Astrocyte (in vitro differentiated cells and primary cell): ENCODE results near the gene OR6C65. TPM values are rescaled to one million over a fixed set of nuclear protein-coding genes. Genes with fewer than 3 reads are reported as not detected.
"Not testable (repeated sequence)": the region's sequence is repeated elsewhere in the genome, so short reads cannot be mapped to it uniquely, and the experiment has no call there.

Experiments used
- DNase-seq: peaks from one replicate; pipeline ENCODE4 v3.0.0-alpha.2; 2010; ENCODE audit warnings: low read depth
- FAIRE-seq: peaks from 2 replicates; lab custom pipeline; 2011; peaks lifted over from hg19 to GRCh38; lab: Jason Lieb, UNC
- H2AFZ ChIP-seq: 2 replicates; pipeline ENCODE4 v1.6.0; 2012; ENCODE audit warnings: low read depth, low read length, inconsistent platforms
- H3K27ac ChIP-seq: 2 replicates; pipeline ENCODE4 v1.5.1; 2011; ENCODE audit warnings: low read depth, low read length, inconsistent platforms
- H3K27me3 ChIP-seq: 2 replicates; pipeline ENCODE4 v1.6.0; 2011; ENCODE audit warnings: low read length, inconsistent platforms; ENCODE audit not compliant: insufficient read depth
- H3K36me3 ChIP-seq: 2 replicates; pipeline ENCODE4 v1.5.1; 2011; ENCODE audit warnings: low read length, inconsistent platforms; ENCODE audit not compliant: insufficient read depth
- H3K4me1 ChIP-seq: 2 replicates; pipeline ENCODE4 v1.5.1; 2011; ENCODE audit warnings: low read length, inconsistent platforms; ENCODE audit not compliant: insufficient read depth
- H3K4me2 ChIP-seq: 2 replicates; pipeline ENCODE4 v1.6.0; 2012; ENCODE audit warnings: low read length, inconsistent platforms
- H3K4me3 ChIP-seq: 2 replicates; pipeline ENCODE4 v1.5.1; 2011; ENCODE audit warnings: low read depth, mild to moderate bottlenecking, low read length, inconsistent platforms; ENCODE audit not compliant: insufficient read depth
- H3K79me2 ChIP-seq: 2 replicates; pipeline ENCODE4 v1.6.0; 2012; ENCODE audit warnings: mild to moderate bottlenecking, low read length, inconsistent platforms; ENCODE audit not compliant: insufficient read depth
- H3K9ac ChIP-seq: 2 replicates; pipeline ENCODE4 v1.6.0; 2012; ENCODE audit warnings: mild to moderate bottlenecking, low read length, inconsistent platforms
- H3K9me3 ChIP-seq: 2 replicates; pipeline ENCODE4 v1.5.1; 2012; ENCODE audit warnings: low read depth, mild to moderate bottlenecking, low read length, inconsistent platforms; ENCODE audit not compliant: insufficient read depth
- H4K20me1 ChIP-seq: 2 replicates; pipeline ENCODE4 v1.6.0; 2012; ENCODE audit warnings: low read length, inconsistent platforms; ENCODE audit not compliant: insufficient read depth
- H3K27ac Mint-ChIP-seq: one replicate; pipeline ENCODE4 v1.8.0; 2021; ENCODE audit warnings: mild to moderate bottlenecking, mixed read lengths; ENCODE audit not compliant: unreplicated experiment
- H3K27me3 Mint-ChIP-seq: one replicate; pipeline ENCODE4 v1.8.0; 2021; ENCODE audit warnings: low read depth, mixed read lengths; ENCODE audit not compliant: unreplicated experiment
- H3K36me3 Mint-ChIP-seq: one replicate; pipeline ENCODE4 v1.8.0; 2021; ENCODE audit warnings: low read depth, mixed read lengths; ENCODE audit not compliant: unreplicated experiment
- H3K4me1 Mint-ChIP-seq: one replicate; pipeline ENCODE4 v1.8.0; 2021; ENCODE audit warnings: low read depth, mixed read lengths; ENCODE audit not compliant: unreplicated experiment
- H3K4me3 Mint-ChIP-seq: one replicate; pipeline ENCODE4 v1.8.0; 2021; ENCODE audit warnings: mild to moderate bottlenecking, moderate library complexity, mixed read lengths; ENCODE audit not compliant: unreplicated experiment
- H3K9me3 Mint-ChIP-seq: one replicate; pipeline ENCODE4 v1.8.0; 2021; ENCODE audit warnings: mild to moderate bottlenecking, mixed read lengths; ENCODE audit not compliant: unreplicated experiment
- total RNA-seq: library from RNA; stranded (reverse); gene quantifications from 2 replicates; pipeline ENCODE4 v1.2.1, GENCODE V29; 2021

The OR6C65 gene
- total RNA-seq, 1 donor from 2014 or later, result not detected

- not testable (repeated sequence) for H3K9ac ChIP-seq, H3K4me3 Mint-ChIP-seq, H4K20me1 ChIP-seq, H3K4me1 ChIP-seq, H3K9me3 Mint-ChIP-seq, H3K27me3 ChIP-seq, H3K4me3 ChIP-seq, H3K36me3 ChIP-seq, H3K4me2 ChIP-seq, H3K9me3 ChIP-seq, H3K79me2 ChIP-seq, H3K27ac ChIP-seq, H3K36me3 Mint-ChIP-seq, H3K27me3 Mint-ChIP-seq, H3K4me1 Mint-ChIP-seq, H2AFZ ChIP-seq, DNase-seq, H3K27ac Mint-ChIP-seq, FAIRE-seq
Observed at GRCh38 chr12:55412138-55412537, 11.8 kb downstream of the OR6C65 start.

GRCh38 chr12:55413498-55414388 lies 13.4 kb downstream of the OR6C65 start:
- not testable (repeated sequence) for H3K4me1 Mint-ChIP-seq, H3K79me2 ChIP-seq, H3K9me3 Mint-ChIP-seq, H3K36me3 Mint-ChIP-seq, H3K9me3 ChIP-seq, H3K27ac ChIP-seq, H3K27ac Mint-ChIP-seq, H3K27me3 Mint-ChIP-seq, FAIRE-seq, DNase-seq, H3K4me3 ChIP-seq, H3K36me3 ChIP-seq, H2AFZ ChIP-seq, H3K4me3 Mint-ChIP-seq, H3K4me1 ChIP-seq, H3K4me2 ChIP-seq, H4K20me1 ChIP-seq, H3K9ac ChIP-seq, H3K27me3 ChIP-seq

GRCh38 chr12:55414396-55414823 lies 14.1 kb downstream of the OR6C65 start:
- not testable (repeated sequence) for H3K27ac ChIP-seq, H3K9ac ChIP-seq, H3K4me2 ChIP-seq, H3K4me1 Mint-ChIP-seq, H3K27me3 ChIP-seq, H3K79me2 ChIP-seq, H3K4me3 Mint-ChIP-seq, H3K27ac Mint-ChIP-seq, DNase-seq, H3K9me3 Mint-ChIP-seq, H3K9me3 ChIP-seq, H3K27me3 Mint-ChIP-seq, H3K36me3 ChIP-seq, FAIRE-seq, H4K20me1 ChIP-seq, H2AFZ ChIP-seq, H3K36me3 Mint-ChIP-seq, H3K4me3 ChIP-seq, H3K4me1 ChIP-seq

- not testable (repeated sequence) for H3K36me3 ChIP-seq, H3K79me2 ChIP-seq, H3K9me3 Mint-ChIP-seq, H3K27ac ChIP-seq, H3K27me3 Mint-ChIP-seq, H3K4me1 Mint-ChIP-seq, FAIRE-seq, H3K9ac ChIP-seq, H3K4me3 Mint-ChIP-seq, H3K4me3 ChIP-seq, H3K27ac Mint-ChIP-seq, H4K20me1 ChIP-seq, H2AFZ ChIP-seq, H3K4me1 ChIP-seq, H3K27me3 ChIP-seq, H3K36me3 Mint-ChIP-seq, DNase-seq, H3K9me3 ChIP-seq
- H3K4me2 ChIP-seq, result peak overlapping the region; percentile 33
Observed at GRCh38 chr12:55414889-55415288, 14.6 kb downstream of the OR6C65 start.
